PFSK-1 (cell line): Measurements from ENCODE around the gene IL3.

Experiments used
- FOXP2 ChIP-seq: optimal IDR thresholded peaks from 2 replicates; pipeline ENCODE3; 2011; ENCODE audit warnings: borderline replicate concordance, control low read depth, inconsistent platforms; ENCODE audit not compliant: insufficient read depth; ENCODE audit errors: extremely low read length, extremely low read depth
- POLR2AphosphoS5 ChIP-seq: IDR thresholded peaks from 2 replicates; pipeline ENCODE4 v1.6.1; 2012; ENCODE audit warnings: low read depth, mild to moderate bottlenecking, control low read depth, low read length, moderate library complexity
- SIN3A ChIP-seq: IDR thresholded peaks from 2 replicates; pipeline ENCODE4 v1.6.1; 2012; ENCODE audit warnings: mild to moderate bottlenecking, low read length, moderate library complexity, borderline replicate concordance; ENCODE audit not compliant: insufficient read depth
- TAF1 ChIP-seq: IDR thresholded peaks from 2 replicates; pipeline ENCODE4 v1.6.1; 2012; ENCODE audit warnings: low read length, control low read depth, borderline replicate concordance; ENCODE audit not compliant: insufficient read depth
- TF ChIP-seq, protein P1 (sequence below), 2 experiments: IDR thresholded peaks; 2 replicates each; pipeline versions ENCODE4 v1.6.1 to v1.8.0; 2011 to 2012; ENCODE audit warnings: low read depth in 2 of 2, low read length in 2 of 2, control low read depth in 1 of 2, inconsistent platforms in 1 of 2, mild to moderate bottlenecking in 1 of 2, moderate library complexity in 1 of 2; ENCODE audit not compliant: insufficient read depth in 1 of 2

The IL3 gene

GRCh38 chr5:132074772-132075718, 14.6 kb downstream of the IL3 start:
- TF ChIP-seq POLR2AphosphoS5 (no peak), TAF1 (no peak), FOXP2 (no peak), SIN3A (no peak)
- TF ChIP-seq, protein P1, sequence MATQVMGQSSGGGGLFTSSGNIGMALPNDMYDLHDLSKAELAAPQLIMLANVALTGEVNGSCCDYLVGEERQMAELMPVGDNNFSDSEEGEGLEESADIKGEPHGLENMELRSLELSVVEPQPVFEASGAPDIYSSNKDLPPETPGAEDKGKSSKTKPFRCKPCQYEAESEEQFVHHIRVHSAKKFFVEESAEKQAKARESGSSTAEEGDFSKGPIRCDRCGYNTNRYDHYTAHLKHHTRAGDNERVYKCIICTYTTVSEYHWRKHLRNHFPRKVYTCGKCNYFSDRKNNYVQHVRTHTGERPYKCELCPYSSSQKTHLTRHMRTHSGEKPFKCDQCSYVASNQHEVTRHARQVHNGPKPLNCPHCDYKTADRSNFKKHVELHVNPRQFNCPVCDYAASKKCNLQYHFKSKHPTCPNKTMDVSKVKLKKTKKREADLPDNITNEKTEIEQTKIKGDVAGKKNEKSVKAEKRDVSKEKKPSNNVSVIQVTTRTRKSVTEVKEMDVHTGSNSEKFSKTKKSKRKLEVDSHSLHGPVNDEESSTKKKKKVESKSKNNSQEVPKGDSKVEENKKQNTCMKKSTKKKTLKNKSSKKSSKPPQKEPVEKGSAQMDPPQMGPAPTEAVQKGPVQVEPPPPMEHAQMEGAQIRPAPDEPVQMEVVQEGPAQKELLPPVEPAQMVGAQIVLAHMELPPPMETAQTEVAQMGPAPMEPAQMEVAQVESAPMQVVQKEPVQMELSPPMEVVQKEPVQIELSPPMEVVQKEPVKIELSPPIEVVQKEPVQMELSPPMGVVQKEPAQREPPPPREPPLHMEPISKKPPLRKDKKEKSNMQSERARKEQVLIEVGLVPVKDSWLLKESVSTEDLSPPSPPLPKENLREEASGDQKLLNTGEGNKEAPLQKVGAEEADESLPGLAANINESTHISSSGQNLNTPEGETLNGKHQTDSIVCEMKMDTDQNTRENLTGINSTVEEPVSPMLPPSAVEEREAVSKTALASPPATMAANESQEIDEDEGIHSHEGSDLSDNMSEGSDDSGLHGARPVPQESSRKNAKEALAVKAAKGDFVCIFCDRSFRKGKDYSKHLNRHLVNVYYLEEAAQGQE (IDR thresholded peaks at IDR 0.05; ENCODE audit: insufficient read depth in 1 of 2, low read depth in 2 of 2, low read length in 2 of 2): no peak

GRCh38 chr5:132075719-132076077, 15.2 kb downstream of the IL3 start:
- TF ChIP-seq SIN3A: no peak
- no peak for TF ChIP-seq FOXP2
- no peak for TF ChIP-seq POLR2AphosphoS5
- TF ChIP-seq TAF1: no peak
- TF ChIP-seq, protein P1 (IDR thresholded peaks at IDR 0.05; ENCODE audit: insufficient read depth in 1 of 2, low read depth in 2 of 2, low read length in 2 of 2): no peak

DNA sequence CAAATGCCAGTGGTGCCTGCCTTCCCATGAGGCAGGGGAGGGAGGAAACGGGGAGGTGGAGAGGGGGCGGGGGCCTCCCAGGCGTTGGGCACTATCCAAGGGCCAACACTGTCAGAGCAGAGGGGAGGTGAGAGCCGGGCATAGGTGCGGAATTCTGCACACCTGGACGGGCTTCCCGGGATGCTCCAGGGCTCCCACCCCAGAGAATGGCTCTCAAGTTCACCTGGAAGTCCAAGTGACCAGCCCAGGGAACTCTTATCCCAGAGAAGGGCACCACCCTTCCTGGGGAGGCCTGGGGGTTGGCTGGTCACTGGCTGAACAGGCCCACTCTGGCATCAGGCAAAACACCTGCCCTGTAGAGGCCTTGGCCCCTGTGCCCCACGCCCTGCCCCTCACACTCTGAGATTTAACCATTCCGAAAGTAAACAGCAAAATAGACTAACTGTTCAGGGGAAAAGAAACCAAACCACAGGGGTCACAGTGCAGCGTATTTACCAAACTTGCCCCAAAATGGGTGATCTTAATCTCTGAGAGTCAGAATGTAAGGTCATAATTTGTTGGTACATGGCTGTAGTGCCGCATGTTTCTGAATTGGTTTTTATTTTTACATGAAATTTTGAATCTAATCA, 15.9 kb downstream of the IL3 start:
- TF ChIP-seq TAF1 (no peak), FOXP2 (no peak), POLR2AphosphoS5 (no peak), SIN3A (no peak)
- TF ChIP-seq, protein P1 (IDR thresholded peaks at IDR 0.05; ENCODE audit: insufficient read depth in 1 of 2, low read depth in 2 of 2, low read length in 2 of 2): no peak

- TF ChIP-seq SIN3A: no peak
Observed at GRCh38 chr5:132076983-132077382, 16.5 kb downstream of the IL3 start.

GRCh38 chr5:132079081-132079480, 18.6 kb downstream of the IL3 start:
- TF ChIP-seq SIN3A (no peak), TAF1 (no peak), POLR2AphosphoS5 (no peak), FOXP2 (no peak)
- TF ChIP-seq, protein P1 (IDR thresholded peaks at IDR 0.05; ENCODE audit: insufficient read depth in 1 of 2, low read depth in 2 of 2, low read length in 2 of 2): no peak
